Smooth muscle cell of the brain vasculature (primary cell): ENCODE results near the gene TMEM134.
"Not testable (repeated sequence)": the region's sequence is repeated elsewhere in the genome, so short reads cannot be mapped to it uniquely, and the experiment has no call there.

Experiments
- DNase-seq: peaks from one replicate; pipeline ENCODE4 v3.0.0-alpha.2; 2012; ENCODE audit warnings: low read depth, low spot score

Gene TMEM134

DNA sequence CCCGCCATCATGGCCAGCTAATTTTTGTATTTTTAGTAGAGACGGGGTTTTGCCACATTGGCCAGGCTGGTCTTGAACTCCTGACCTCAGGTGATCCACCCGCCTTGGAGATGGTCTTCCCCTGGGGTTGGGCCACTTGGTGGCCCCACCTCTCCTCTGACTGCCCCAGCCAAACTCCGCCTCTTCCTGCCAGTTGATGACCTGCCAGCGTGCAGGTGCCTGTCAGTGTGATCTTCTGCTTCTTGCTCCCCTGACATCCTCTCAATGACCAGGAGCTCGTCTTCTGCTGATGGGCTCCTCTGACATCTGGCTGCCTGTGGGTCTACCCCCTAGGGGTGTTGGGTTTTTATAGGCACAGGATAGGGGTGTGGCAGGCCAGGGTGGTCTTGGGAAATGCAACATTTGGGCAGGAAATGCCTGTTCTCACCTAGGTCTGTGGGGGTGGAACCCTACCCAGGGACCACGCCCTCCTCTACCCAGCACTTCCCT, 16.9 kb upstream of the TMEM134 start:
- DNase-seq = not testable (repeated sequence)

DNA sequence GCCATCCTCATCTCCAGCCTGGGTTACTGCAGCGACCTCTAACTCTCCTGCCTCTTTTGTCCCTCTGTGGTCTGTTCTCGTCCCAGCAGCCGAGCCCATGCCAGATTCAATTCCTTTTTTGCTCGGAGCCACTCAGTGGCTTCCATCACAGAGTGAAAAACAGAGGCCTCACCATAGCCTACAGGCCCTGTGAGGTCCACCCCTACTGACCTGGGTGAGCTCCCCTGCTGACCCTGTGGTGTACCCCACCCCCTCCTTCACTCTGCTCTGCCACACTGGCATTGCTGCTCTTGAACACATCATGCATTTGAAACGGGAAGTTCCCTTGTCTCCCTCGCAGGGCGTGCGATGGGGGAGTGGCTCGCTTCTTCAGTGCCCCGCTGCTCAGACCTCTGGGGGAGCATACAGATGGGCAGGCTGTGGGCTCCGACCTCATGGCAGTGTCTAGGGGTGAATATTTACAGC, 15.8 kb upstream of the TMEM134 start:
- DNase-seq = no peak

DNA sequence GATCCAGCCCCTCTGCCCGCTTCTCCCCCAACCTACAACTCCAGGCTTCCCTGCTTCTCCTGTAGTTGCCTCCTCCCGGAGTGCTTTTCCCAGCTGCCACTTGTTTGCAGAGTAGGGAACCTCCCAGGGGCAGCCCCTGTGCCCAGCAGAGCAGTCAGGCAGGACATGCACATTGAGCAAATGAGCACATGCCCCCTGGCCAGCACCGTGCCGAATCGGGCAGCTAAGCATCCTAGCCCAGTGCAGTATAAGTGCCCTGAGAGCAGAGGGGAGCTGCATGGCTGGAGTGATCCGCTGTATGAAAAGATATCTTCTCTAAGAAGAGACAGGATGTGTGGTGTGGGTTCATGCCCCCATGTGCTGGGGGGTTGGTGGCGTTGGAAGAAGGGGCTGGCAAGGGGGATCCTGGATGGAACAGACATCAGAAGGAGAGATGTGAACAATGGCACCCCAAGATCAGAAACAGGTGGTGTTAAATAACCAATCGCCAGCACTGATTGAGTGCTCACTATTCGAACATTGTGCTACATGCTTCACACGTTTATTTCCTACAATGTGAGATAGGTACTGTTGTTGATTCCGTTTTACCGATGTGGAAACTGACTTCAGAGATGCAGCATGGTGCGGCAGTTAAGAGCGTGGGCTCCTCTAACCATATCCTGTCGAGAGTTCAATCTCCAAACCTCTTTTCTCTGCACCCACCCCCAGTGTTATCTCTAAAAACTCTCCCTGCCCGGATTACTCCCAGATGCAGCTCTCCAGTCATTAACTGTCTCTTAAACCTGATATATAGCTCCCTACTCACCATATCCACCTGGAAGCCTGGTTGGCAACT, 15.0 kb upstream of the TMEM134 start:
- no peak for DNase-seq

DNA sequence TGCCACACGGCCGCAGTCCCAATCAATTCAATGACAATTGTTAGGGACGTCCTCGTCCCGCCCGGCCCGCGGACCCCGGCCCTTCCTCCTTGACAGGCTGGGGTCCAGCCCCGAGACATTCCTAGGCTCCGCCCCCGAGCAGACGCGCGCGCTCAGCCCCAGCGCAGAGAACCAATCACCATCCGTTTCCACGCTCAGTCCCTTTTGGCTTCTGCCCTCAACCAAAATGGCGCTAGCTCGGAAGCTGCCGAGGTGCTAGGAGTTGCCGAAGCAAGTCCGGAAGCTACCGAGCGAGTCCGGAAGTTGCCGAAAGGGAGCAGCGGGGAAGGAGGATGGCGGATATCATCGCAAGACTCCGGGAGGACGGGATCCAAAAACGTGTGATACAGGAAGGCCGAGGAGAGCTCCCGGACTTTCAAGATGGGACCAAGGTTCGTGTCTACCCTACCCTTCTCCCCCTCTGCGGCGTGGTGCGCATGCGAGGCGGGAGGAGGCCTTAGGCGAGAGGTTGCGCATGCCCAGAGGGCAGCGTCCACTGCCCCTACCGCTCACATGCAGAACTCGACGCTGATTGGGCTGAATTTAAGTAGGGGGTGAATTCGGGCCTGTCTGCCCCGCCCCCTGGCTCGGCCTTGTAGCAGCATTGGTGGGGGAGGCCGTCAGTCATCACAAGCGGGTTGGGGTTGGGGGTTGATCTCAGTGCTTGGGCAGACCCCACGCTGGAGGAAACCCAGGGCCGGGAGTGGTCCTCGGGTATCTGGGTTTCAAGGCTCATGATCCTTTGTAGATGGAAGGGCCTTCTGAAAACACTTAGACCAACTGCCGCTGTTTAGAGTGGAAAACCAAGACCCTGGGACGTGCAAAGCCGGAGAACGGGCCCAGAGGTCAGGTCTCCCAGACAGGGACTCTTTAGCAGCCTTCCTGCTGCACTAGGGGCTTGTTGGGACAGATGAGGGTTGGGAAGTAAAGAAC, 14.1 kb upstream of the TMEM134 start, which contains the start of gene AIP:
AIP (plus strand) TSS at position 200 of the 972 bp plus-strand sequence; CDS start at position 333, 133 bp downstream.
- peak; percentile 97 for DNase-seq

DNA sequence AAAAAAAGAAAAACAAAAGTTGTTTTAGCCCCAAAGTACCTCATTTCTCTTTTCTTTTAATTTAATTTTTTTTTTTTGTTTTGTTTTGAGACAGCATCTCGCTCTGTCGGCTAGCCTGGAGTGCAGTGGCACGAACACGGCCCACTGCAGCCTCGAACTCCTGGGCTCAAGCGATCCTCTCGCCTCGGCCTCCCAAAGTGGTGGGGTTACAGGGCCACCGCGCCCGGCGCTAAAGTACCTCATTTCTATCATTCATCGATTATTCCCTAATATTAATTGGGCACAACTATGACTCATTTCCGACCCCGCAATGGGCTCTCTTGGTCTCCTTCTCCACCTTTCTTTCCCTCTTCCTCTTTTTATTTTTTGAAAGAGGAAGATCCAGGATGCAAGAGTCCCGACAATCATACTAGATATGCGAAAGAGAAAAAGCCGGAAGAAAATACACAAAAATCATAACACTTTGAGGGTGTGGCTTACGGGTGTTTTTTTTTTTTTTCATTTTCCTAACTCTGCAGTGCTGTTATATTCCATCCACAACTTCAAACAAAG, 13.3 kb upstream of the TMEM134 start:
- no peak for DNase-seq

DNA sequence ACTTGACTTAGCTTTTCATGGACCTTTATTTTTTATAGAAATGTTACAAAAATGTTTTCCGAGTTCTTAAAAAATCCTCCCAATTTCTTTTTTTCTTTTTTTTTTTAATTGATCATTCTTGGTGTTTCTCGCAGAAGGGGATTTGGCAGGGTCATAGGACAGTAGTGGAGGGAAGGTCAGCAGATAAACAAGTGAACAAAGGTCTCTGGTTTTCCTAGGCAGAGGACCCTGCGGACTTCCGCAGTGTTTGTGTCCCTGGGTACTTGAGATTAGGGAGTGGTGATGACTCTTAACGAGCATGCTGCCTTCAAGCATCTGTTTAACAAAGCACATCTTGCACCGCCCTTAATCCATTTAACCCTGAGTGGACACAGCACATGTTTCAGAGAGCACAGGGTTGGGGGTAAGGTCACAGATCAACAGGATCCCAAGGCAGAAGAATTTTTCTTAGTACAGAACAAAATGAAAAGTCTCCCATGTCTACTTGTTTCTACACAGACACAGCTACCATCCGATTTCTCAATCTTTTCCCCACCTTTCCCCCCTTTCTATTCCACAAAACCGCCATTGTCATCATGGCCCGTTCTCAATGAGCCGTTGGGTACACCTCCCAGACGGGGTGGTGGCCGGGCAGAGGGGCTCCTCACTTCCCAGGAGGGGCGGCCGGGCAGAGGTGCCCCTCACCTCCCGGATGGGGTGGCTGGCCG, 8.4 kb upstream of the TMEM134 start:
- not testable (repeated sequence) for DNase-seq

DNA sequence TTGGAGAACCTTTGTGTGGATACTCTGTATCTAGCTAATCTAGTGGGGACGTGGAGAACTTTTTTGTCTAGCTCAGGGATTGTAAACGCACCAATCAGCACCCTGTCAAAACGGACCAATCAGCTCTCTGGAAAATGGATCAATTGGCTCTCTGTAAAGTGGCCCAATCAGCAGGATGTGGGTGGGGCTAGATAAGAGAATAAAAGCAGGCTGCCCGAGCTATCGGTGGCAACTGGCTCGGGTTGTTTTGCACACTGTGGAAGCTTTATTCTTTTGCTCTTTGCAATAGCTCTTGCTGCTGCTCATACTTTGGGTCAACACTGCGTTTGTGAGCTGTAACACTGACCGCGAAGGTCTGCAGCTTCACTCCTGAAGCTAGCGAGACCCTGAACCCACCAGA, 7.6 kb upstream of the TMEM134 start:
- not testable (repeated sequence) for DNase-seq

DNA sequence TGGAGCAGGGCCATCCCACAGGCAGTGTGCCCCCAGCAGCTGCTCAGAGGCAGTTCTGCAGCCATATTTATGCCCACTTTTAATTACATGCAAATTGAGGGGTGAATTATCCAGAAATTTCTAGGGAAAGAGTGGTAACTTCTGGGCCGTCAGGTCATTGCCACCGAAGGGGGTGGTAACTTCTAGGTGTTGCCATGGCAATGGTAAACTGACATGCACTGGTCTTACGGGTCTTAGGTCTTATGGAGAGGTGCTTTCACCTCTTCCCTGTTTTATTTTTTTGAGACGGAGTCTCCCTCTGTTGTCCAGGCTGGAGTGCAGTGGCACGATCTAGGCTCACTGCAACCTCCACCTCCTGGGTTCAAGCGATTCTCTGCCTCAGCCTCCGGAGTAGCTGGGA, 3.8 kb upstream of the TMEM134 start:
- no peak for DNase-seq

DNA sequence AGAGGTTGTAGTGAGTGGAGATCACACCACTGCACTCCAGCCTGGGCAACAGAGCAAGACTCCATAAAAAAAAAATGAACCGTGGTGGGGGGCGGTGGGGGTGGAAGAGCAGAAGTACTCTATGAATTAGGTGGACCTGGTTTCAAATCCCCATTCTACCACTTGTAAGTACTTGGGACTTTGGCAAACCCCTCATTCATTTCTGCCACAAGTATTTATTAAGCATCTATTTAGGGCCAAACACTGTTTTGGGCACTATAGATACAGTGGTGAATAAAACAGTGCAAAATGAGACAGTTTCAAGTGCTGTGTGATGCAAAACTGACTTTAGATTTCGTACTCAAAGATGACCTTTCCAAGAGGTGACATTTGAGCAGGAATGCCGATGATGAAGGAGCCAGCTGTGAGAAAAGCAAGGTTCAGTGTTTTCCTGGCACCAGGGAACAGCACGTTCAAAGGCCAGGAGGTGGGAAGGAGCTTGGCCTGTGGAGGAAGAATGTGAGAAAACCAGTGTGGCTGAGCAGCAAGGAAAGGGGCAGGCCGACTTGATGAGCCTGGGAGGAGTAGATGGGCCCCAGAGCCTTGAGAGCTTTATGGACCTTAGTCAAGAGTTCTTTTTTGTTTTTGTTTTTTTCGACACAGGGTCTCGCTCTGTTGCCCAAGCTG, 1.4 kb upstream of the TMEM134 start:
- DNase-seq = no peak

DNA sequence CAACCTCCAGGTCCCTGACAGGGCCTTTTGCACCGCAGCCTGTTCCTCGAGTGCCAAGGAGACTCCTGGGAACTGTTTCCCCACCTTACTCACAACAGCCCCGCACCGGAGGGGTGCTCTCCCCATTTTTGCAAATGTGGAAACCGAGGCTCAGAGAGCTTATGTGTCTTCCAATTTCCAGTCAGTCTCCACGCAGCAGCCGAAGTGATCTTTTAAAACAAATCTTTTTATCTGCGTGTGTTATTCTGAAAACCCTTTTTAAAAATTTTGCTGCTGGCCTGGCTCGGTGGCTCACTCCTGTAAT, 409 bp upstream of the TMEM134 start:
- no peak for DNase-seq

DNA sequence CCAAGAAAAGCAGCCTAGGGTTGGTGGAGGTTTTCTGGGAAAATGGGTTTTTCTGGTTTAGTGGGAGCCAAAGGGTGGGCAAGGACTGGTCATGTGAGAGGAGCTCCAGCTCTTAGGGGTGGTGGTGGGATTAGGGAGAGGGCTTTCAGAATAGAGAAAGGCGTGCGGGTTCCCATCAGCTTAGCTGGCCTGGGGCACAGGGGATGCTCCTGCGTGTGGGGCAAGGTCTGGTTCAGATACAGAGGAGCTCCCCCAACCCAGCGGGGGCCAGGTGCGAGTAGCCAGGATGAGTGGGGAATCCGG, 644 bp downstream of the TMEM134 start:
- no peak for DNase-seq

DNA sequence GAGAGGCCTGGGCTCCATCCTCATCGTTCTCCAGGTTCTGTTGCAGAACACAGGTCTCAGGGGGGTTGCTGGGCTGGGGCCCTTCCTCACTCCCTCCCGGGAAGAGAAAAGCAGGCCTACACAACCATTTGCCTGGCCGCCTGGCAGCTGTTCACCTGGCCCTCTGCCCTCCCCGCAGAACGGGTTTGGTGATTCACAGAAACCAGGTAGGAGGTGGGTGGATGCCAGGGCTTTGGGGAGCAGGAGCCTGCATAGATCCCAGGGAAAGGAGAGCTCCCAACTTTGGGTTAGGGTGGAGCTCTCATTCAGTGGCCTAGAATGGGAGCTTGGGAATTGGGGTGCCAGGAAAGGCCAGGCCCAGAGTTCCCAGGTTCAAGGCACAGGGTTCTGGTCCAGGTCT, 995 bp downstream of the TMEM134 start:
- no peak for DNase-seq

DNA sequence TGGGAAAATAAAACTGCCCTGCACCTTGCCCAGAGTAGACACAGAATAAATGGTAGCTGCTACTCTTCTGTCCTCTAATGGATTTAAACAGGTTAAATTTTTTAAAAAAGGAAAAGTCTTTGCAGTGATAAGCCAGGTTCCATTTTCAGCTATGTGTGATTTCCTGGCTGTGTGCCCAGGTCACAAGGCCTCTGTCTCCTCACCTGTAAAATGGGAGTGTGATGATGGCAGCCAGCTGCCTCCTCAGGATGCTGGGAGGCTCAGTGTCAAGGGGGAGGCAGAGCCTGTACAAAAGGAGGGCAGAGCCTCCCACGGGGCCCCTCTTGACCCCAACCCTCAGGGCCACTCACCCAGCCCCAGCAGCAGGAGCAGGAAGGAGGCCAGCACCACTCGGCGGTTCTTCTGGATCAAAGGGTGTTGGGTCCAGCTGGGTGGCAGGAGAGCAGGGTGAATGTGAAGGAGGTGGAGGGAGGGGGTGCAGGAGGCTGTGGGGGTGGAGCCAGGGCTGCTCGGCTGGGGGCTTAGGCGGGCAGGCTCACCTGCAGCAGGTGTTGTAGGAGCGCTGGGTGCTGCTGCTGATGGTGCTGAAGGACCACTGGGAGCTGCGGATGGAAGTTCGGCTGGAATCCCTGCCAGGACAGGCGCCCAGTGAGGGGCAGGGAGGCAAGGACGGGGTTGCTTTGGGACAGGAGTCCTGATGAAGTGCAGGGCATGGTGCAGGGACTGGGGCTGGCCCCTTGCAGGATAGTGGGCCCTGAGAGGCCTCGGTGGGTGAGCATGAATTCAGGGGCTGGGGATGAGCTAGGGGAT, 1.9 kb downstream of the TMEM134 start:
- DNase-seq = no peak

DNA sequence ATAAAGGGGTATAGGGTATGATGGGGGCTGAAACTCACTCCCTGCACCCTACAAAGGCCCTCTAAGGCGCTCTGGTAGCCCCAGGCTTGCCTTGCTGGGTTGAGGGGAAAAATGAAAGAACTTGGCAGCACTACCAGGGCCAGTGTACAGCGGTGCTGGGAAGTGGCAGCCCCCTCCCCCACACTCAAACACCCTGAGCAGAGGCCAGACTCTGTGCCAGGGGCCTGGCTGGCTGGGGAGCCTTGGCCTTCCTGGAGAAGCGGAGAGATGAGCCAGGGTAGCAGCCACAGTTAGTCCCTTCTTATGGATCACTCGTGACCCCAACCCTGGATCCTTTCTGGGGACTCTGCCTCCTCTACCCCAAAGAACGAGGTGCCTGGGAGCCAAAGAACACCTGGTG, 2.7 kb downstream of the TMEM134 start:
- DNase-seq = no peak

DNA sequence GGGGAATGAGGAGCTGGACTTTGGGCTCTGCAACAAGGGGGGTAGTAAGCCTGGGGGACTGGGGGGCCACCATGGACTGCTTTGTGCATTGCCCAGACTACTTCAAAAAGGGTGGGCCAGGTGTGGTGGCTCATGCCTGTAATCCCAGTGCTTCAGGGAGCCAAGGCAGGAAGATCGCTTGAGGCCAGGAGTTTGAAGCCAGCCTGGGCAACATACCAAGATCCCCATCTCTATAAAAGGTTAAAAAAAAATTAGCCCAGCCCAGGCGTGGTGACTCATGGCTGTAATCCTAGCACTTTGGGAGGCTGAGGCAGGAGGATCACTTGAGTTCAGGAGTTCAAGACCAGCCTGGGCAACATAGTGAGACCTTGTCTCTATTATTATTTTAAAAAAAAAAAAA, 3.5 kb downstream of the TMEM134 start:
- DNase-seq = not testable (repeated sequence)

DNA sequence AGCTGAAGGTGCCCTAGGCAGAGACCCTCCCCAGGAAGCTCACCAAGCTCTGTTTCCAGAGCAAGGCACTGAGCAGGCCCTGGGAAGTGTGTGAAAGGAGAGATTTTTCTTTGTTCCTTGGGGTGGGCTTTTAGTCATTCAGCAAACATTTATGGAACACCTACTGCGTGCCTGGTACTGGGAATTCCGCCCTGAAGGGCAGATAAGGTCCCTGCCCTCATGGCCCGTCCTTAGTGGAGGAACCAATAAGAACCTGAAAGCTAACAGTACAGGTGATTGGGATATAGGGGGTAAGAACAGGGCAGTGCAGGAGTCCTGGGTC, 3.9 kb downstream of the TMEM134 start:
- no peak for DNase-seq

DNA sequence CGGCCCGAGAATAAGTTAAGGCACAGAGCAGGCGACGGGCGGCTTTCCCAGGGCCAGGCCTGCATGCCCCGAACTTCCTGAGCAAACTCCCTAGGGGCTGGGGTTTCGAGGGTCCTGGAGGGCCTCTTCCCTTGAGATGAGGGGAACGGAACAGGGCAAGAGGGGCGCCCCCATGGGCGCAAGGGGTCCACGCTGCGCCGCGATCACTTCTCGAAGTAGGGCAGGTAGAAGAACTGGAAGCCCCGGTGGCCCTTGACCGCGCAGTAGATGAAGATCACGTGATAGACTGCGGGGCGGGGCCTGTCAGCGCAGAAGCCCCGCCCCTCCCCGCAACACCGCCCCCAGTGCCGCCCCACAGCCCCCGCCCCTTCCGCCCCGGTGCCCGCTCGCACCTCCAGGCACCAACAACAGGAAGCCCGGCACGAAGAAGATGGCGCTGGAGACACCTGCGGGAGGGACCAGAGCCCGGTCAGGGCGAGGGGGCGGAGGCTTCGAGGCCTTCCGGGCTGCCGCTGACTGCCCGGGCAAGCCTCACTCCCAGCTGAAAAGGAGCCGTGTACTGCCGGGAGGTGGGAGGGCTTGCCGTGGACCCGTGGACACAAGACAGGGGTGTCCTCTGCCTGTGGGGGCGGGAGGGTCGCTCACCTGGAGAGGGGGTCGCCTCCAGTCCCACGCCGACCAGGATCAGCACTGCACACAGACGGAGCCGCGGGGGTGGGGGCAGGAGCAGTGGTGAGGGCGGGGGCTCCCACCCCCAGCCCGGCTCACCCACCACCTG, 4.5 kb downstream of the TMEM134 start:
- no peak for DNase-seq

DNA sequence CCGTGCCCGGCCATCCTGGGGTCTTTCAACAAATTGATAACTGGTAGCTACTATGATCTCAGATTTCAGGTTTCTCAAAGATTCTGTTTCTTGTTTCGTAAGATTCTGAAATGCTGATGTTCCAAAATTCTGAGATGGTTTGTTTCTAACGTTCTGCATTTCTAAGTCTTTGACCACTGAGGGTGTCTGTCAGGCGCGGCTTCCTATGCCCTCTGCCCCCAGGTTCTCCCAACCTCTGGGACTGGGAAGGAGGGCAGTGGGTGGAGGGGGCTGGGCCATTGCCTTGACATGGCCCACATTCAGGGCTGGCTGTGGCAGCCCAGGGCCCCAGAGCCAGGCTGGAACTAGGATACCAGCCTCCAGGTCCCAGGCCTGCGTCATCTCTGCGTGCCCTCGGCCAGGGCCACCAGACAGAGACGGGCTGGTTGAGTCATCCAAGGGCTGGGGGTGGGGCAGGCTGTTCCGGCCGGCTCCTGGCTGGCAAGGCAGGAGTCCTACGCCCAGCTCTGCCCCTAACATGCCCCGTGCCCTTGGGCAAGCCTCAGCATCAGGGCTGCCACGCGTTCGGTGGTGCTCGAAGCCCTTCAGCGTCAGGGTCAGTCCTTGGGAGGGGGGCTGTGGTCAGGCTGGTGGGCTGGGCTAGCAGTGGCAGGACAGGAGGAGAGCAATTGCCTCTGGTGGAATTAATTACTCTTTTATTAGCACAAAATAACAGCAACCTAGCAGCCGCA, 5.2 kb downstream of the TMEM134 start:
- DNase-seq = no peak

DNA sequence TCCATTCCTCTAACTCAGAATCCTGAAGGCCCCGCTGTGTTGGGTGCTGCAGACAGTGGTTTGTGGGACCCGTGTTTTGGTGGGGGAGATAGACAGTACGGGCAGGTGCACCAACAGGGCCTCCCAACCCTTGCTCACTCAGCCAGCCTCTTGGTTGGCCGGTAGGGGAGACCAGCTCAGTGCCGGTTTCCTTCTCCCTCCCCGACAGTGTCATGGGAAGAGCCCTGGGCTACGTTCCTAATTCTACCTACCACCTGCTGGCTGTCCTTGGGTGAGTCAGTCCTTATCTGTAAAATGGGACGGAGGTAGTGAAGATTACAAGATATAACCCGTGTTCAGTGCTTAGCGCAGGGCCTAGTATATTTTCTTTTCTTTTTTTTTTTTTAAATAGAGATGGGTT, 5.9 kb downstream of the TMEM134 start:
- no peak for DNase-seq
